Spleen (tissue), 11 donors: Measurements from ENCODE around the gene CACNB3. TPM values are rescaled to one million over a fixed set of nuclear protein-coding genes. Genes with fewer than 3 reads are reported as not detected.

Experiments
- DNase-seq: peaks from one replicate; pipeline ENCODE4 v3.0.0-alpha.2; 2020
- H3K27ac ChIP-seq, 8 donors: fragments of 200-600 bp; sonication (generic) in 7 of 8; 1 replicate in 4 of 8; 2 replicates in 4 of 8; pipeline versions ENCODE4 v1.5.0 to v1.8.0; 2016 to 2021; ENCODE audit warnings: inconsistent platforms in 4 of 8, mild to moderate bottlenecking in 4 of 8, moderate library complexity in 1 of 8
- H3K27me3 ChIP-seq, 7 donors: fragments of 200-600 bp; sonication (generic) in 6 of 7; replicated peaks in 1 of 7; 1 replicate in 4 of 7; 2 replicates in 3 of 7; pipeline versions ENCODE4 v1.5.0 to v1.8.0; 2016 to 2021; ENCODE audit warnings: inconsistent platforms in 3 of 7, mild to moderate bottlenecking in 1 of 7
- H3K36me3 ChIP-seq, 6 donors: fragments of 200-600 bp; sonication (generic) in 5 of 6; 1 replicate in 4 of 6; 2 replicates in 2 of 6; pipeline versions ENCODE4 v1.5.0 to v1.8.0; 2016 to 2021; ENCODE audit warnings: inconsistent platforms in 2 of 6
- H3K4me1 ChIP-seq, 6 donors: fragments of 200-600 bp; sonication (generic) in 5 of 6; 1 replicate in 3 of 6; 2 replicates in 3 of 6; pipeline versions ENCODE4 v1.5.0 to v1.8.0; 2016 to 2021; ENCODE audit warnings: inconsistent platforms in 3 of 6
- H3K4me3 ChIP-seq, 8 donors: fragments of 200-600 bp; sonication (generic) in 7 of 8; 1 replicate in 4 of 8; 2 replicates in 4 of 8; pipeline versions ENCODE4 v1.5.0 to v1.8.0; 2016 to 2021; ENCODE audit warnings: inconsistent platforms in 4 of 8, mild to moderate bottlenecking in 4 of 8, moderate library complexity in 2 of 8
- H3K9me3 ChIP-seq, 8 donors: fragments of 200-600 bp; sonication (generic) in 7 of 8; 1 replicate in 4 of 8; 2 replicates in 4 of 8; pipeline versions ENCODE4 v1.5.0 to v1.8.0; 2016 to 2021; ENCODE audit warnings: inconsistent platforms in 4 of 8
- POLR2A ChIP-seq, 3 donors: fragments of 450-650 bp; IDR thresholded peaks; one replicate each; pipeline ENCODE4 v1.5.1; 2017; ENCODE audit warnings: antibody characterized with exemption in 3 of 3, mild to moderate bottlenecking in 1 of 3
- POLR2AphosphoS5 ChIP-seq, 3 donors: sonication (generic); formaldehyde crosslinking; IDR thresholded peaks; one replicate each; pipeline ENCODE4 v1.5.1; 2017; ENCODE audit warnings: antibody characterized with exemption in 3 of 3
- WGBS, 5 donors: extraction: QIAGEN DNeasy Blood & Tissue Kit in 3 of 5; methylation state at CpG; one replicate each; pipeline versions ENCODE4 v1.1.5 to v1.1.7; 2013 to 2018; 5-methylcytosine and 5-hydroxymethylcytosine counted together
- intact Hi-C: fragments of 100-400 bp; cut with DNase I; formaldehyde crosslinking; loops from one replicate; pipeline ENCODE4 v1.15.0; 2023; ENCODE audit warnings: low total_unique reads
- polyA plus RNA-seq, 3 donors: library from polyadenylated mRNA; stranded (reverse); fragments of 200-250 nt; gene quantifications; one replicate each; pipeline ENCODE4 v1.2.1, GENCODE V29; 2013
- total RNA-seq, 7 donors: library from RNA; depleted of rRNA in 3 of 7; stranded (reverse); fragments of >200 nt in 3 of 7; fragmentation: NEBNext Ultra II Directional in 4 of 7; extraction: Animal tissue kit (Norgen Biotek cat#: 25700) in 4 of 7; gene quantifications; one replicate each; pipeline versions ENCODE4 v1.1.0 to v1.2.1, GENCODE V29; 2016 to 2021
- TF ChIP-seq, protein P1 (sequence below), 11 experiments: fragments of 200-600 bp in 7 of 11; fragments of 450-650 bp in 4 of 11; sonication (generic) in 4 of 11; IDR thresholded peaks in 8 of 11; conservative IDR thresholded peaks in 3 of 11; 1 replicate in 7 of 11; 2 replicates in 4 of 11; pipeline versions ENCODE4 v1.4.0 to v1.8.0; 2016 to 2021; ENCODE audit warnings: antibody characterized with exemption in 11 of 11, inconsistent platforms in 4 of 11, mild to moderate bottlenecking in 1 of 11
- donor health status: healthy with polysubstance abuse.
- donor health status: DM: no; HTN: no; CAD: no; lungs with moderate emphysema.
- donor health status: DM: no; HTN: no; CAD: no.
- donor health status: Bipolar disorder and iron deficiency.
- donor health status: healthy.
- donor health status: DM: no; HTN: no; CAD: no.
- donor health status: DM: yes; HTN: yes; CAD: no.

The CACNB3 gene
- total and polyA plus RNA-seq, 10 donors, result 2.5 to 16.1 (median 6.0) TPM

DNA sequence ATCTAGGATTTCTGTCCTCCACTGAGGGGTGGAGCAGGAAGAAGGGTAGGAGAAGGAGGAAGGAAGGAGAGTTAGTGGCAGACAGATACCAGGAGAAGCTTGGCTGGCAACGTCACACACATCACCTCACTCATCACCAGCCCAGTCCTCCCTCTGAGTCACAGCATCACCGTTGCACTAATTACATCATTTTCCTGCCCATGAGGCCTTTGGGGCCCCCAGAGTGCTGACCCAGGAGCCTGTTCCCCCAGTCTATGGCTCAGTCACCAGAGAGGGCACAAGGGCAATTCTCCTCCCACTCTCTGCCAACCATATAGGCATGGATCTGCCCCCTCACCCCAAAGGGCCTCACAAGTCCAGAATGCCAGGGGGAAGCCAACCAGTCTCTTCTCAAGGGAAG lies 42.8 kb downstream of the CACNB3 start:
- 9 to 56% (median 34%) methylated on average over 2 of the region's 2 CpGs for WGBS, 5 donors

DNA sequence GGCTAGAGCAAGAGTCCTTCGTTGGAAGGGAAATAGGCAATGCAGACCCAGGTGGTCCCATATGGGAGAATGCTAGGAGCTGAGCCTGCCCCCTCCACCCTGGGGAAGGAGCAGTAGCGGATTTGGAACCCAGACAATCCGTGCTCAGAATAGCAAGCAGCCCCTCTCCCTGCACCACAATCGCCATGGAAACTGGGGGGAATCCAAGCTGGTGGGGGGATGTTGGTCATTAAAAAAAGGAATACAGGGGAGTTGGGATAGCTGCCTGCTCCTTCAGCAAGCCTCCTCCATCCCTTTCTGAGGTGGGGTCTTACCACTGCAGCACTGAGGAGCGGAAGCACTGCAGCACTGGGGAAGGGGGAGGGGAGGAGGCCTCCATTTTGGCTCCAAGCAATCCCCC lies 44.5 kb downstream of the CACNB3 start:
- intact Hi-C loops, result no loop called here
- Histone ChIP-seq H3K9me3 (no peaks in the 10 kb centered on the region), H3K4me1 (peaks cover 7 to 32% (median 24%) of the 10 kb centered on the region in 6 donors), H3K27ac (no peak overlapping the region), H3K4me3 (no peak overlapping the region), H3K36me3 (peaks cover 0 to 13% (median 0%) of the 10 kb centered on the region in 6 donors), H3K27me3 (peaks cover 0 to 39% (median 0%) of the 10 kb centered on the region in 7 donors)
- TF ChIP-seq, protein P1, sequence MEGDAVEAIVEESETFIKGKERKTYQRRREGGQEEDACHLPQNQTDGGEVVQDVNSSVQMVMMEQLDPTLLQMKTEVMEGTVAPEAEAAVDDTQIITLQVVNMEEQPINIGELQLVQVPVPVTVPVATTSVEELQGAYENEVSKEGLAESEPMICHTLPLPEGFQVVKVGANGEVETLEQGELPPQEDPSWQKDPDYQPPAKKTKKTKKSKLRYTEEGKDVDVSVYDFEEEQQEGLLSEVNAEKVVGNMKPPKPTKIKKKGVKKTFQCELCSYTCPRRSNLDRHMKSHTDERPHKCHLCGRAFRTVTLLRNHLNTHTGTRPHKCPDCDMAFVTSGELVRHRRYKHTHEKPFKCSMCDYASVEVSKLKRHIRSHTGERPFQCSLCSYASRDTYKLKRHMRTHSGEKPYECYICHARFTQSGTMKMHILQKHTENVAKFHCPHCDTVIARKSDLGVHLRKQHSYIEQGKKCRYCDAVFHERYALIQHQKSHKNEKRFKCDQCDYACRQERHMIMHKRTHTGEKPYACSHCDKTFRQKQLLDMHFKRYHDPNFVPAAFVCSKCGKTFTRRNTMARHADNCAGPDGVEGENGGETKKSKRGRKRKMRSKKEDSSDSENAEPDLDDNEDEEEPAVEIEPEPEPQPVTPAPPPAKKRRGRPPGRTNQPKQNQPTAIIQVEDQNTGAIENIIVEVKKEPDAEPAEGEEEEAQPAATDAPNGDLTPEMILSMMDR (IDR thresholded peaks at IDR 0.05 in 8 of 11, conservative IDR thresholded peaks at IDR 0.05 in 3 of 11), result no peak
- no peak for DNase-seq
- WGBS, 5 donors, result 81 to 90% (median 84%) methylated on average over 5 of the region's 5 CpGs

More for the DNA sequence above, 42.8 kb downstream of the CACNB3 start:
- TF ChIP-seq, protein P1 (IDR thresholded peaks at IDR 0.05 in 8 of 11, conservative IDR thresholded peaks at IDR 0.05 in 3 of 11), result no peak
- TF ChIP-seq POLR2AphosphoS5 (IDR thresholded peaks at IDR 0.05) (no peak), POLR2A (IDR thresholded peaks at IDR 0.05) (no peak)
- Histone ChIP-seq H3K9me3 (no peaks in the 10 kb centered on the region), H3K36me3 (peaks cover 0 to 13% (median 0%) of the 10 kb centered on the region in 6 donors), H3K4me3 (no peak overlapping the region), H3K27me3 (peaks cover 0 to 39% (median 0%) of the 10 kb centered on the region in 7 donors), H3K4me1 (peaks cover 5 to 28% (median 21%) of the 10 kb centered on the region in 6 donors), H3K27ac (no peak overlapping the region)
- no peak for DNase-seq
- intact Hi-C loops, result no loop called here

DNA sequence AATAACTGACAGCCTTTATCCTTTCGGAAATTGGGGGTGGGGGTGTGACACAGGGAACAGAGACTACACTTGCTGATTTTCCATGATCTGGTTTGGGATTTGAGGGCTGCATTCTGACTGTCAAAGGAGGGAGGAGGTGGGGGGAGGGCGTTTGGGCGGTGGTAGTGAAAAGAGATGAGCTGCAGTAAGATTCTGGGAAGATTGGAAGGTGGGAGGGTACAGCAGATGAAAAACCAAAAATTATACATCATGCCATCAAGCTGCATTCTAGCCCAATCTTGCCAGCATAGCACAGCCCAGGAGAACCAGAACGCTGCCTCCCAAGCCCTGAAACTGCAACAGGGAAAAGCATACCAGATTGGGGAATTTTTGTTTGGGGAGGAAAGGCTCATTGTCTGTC lies 45.0 kb downstream of the CACNB3 start:
- no peak for DNase-seq
- Histone ChIP-seq H3K36me3 (peaks cover 0 to 13% (median 0%) of the 10 kb centered on the region in 6 donors), H3K9me3 (no peaks in the 10 kb centered on the region), H3K27ac (no peak overlapping the region), H3K27me3 (peaks cover 0 to 39% (median 0%) of the 10 kb centered on the region in 7 donors), H3K4me3 (no peak overlapping the region), H3K4me1 (peaks cover 7 to 32% (median 24%) of the 10 kb centered on the region in 6 donors)
- TF ChIP-seq, protein P1 (IDR thresholded peaks at IDR 0.05 in 8 of 11, conservative IDR thresholded peaks at IDR 0.05 in 3 of 11), result no peak
- TF ChIP-seq POLR2A (IDR thresholded peaks at IDR 0.05) (no peak), POLR2AphosphoS5 (IDR thresholded peaks at IDR 0.05) (no peak)
- intact Hi-C loops, result no loop called here
- 75 to 90% (median 84%) methylated on average over 4 of the region's 4 CpGs for WGBS, 5 donors

DNA sequence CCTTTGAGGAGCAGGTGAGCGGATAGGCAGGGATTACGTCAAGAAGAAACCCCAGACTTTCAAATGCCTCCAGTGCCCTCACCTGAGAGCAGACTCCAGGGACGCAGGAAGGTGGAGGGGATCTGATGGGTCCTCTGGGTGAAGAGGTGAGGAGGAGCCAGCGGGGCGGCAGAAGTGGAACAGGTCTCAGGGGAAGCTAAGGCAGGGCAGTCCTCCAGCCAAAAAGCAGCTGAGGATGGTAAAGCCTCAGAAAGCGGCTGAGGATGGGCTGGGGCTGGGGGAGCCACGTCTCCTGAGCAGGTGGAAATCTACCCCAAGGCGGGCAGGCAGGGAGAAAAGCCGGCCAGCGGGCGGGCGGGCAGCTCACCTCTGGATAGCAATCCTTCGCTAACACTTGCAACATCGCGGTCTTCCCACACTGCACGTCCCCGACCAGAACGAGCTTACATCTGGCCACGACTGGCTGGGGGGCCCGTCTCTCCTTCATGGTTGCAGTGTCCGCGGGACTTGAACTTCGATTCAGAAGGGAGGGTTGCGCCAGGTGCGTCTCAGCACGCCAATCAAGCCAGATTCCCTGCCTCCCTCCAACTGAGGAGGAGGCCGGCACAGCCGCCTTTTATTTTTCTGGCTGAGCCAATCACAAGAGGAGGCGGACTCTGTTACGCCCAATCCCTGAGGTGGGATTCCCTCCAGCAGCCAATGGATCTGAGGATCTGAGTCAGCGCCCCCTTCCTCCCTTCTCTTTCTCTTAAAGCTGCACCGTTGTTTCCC lies 47.2 kb downstream of the CACNB3 start, which contains the start of gene RND1:
RND1 (minus strand) TSS at position 590 of the 771 bp plus-strand sequence; CDS start at position 487, 103 bp downstream.
- DNase-seq, result peak; percentile 86
- WGBS, 5 donors, result 2 to 3% (median 2%) methylated on average over 24 to 32 of the region's 32 CpGs
- no peaks in the 10 kb centered on the region for H3K9me3 ChIP-seq
- intact Hi-C loops, result no loop called here
- peaks cover 0 to 39% (median 0%) of the 10 kb centered on the region in 7 donors for H3K27me3 ChIP-seq
- H3K4me3 ChIP-seq, result peak within 1 kb of the TSS; percentile 38 to 85 (median 56)
- H3K27ac ChIP-seq, result peak within 1 kb of the TSS in 6 of 8 donors; percentile 2 to 74 (median 48)
- peaks cover 7 to 32% (median 24%) of the 10 kb centered on the region in 6 donors for H3K4me1 ChIP-seq
- TF ChIP-seq POLR2AphosphoS5 (IDR thresholded peaks at IDR 0.05) (peak; percentile 89 to 99 (median 98)), POLR2A (IDR thresholded peaks at IDR 0.05) (peak; percentile 28 to 97 (median 93))
- TF ChIP-seq, protein P1 (IDR thresholded peaks at IDR 0.05 in 8 of 11, conservative IDR thresholded peaks at IDR 0.05 in 3 of 11), result peak in 1 of 11 experiments; percentile 29
- peaks cover 0 to 13% (median 0%) of the 10 kb centered on the region in 6 donors for H3K36me3 ChIP-seq
